Stimulated activated naive CD4-positive, alpha-beta T cell treated with Interleukin-2 at 50 U/mL for 16 hours (primary cell): ENCODE measurements around the gene TRIM4.
"Not testable (repeated sequence)": the region's sequence is repeated elsewhere in the genome, so short reads cannot be mapped to it uniquely, and the experiment has no call there.

Source experiments
- DNase-seq: peaks from one replicate; lab custom pipeline; 2025; lab: John Stamatoyannopoulos, UW

The TRIM4 gene, protein sequence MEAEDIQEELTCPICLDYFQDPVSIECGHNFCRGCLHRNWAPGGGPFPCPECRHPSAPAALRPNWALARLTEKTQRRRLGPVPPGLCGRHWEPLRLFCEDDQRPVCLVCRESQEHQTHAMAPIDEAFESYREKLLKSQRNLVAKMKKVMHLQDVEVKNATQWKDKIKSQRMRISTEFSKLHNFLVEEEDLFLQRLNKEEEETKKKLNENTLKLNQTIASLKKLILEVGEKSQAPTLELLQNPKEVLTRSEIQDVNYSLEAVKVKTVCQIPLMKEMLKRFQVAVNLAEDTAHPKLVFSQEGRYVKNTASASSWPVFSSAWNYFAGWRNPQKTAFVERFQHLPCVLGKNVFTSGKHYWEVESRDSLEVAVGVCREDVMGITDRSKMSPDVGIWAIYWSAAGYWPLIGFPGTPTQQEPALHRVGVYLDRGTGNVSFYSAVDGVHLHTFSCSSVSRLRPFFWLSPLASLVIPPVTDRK

DNA sequence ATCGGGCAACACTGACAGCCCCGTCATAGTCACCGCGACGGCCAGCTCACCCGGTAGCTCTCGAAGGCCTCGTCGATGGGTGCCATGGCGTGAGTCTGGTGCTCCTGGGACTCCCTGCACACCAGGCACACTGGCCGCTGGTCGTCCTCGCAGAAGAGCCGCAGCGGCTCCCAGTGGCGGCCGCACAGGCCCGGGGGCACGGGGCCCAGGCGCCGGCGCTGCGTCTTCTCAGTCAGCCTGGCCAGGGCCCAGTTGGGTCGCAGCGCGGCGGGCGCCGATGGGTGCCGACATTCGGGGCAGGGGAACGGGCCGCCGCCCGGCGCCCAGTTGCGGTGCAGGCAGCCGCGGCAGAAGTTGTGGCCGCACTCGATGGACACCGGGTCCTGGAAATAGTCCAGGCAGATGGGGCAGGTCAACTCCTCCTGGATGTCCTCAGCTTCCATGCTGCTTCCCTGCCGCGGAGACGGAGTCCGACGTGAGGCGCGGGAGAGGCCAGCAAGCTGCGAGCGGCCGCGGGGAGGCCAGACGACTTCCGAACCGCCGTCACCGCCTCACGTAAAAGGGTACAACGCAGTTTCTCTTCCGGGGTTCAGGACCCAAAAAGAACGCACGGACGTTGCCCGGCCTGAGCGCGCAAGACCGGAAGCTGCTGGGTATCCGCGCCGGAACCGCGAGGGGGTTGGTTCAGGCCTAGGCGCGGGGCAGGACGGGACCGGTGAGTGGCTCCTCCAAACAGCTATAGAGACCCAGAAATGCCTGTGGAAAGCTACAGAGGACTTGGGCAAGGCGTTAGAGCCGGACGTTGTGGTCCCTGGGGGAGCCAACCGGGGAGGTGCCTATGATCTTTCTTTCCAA lies at the start of gene TRIM4:
Gene TRIM4, minus strand, starts transcription at position 572 of the 855 bp plus-strand sequence. Its CDS starts 129 bp downstream, at position 443.
- peak; percentile 93 for DNase-seq

GRCh38 chr7:99958564-99959227 lies 39.4 kb upstream of the TRIM4 start:
- DNase-seq = no peak

GRCh38 chr7:99955247-99955646 lies 35.9 kb upstream of the TRIM4 start:
- no peak for DNase-seq

- not testable (repeated sequence) for DNase-seq
Measured at GRCh38 chr7:99954643-99955042, 35.3 kb upstream of the TRIM4 start.

DNA sequence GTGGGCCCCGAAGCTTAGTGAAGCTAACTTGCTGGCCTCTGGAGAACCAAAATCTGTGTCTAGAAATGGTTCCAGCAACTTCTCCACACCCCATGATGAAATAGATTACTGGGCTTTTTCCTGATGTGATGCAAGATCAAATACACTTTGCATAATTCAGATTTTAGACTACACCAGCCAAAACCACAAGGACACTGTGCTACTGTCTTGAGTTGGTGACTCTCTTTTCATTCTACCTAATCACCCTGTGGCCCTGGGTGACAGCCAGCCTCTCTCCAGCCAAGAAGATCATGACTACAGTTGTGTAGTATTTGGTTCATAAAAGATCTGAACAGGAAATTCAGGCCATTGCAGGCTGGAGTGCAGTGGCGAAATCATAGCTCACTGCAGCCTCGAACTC lies 34.3 kb upstream of the TRIM4 start:
- no peak for DNase-seq

DNA sequence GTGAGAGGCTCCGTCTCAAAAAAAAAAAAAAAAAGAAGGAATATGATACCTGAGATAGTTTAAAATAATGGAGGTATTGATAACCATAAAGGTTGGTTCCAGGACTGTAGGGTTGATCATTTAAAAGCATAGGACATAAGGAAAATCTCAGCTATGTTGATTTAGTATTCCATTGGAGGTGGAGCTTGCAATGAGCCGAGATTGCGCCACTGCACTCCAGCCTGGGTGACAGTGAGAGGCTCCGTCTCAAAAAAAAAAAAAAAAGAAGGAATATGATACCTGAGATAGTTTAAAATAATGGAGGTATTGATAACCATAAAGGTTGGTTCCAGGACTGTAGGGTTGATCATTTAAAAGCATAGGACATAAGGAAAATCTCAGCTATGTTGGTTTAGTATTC lies 33.3 kb upstream of the TRIM4 start:
- not testable (repeated sequence) for DNase-seq

DNA sequence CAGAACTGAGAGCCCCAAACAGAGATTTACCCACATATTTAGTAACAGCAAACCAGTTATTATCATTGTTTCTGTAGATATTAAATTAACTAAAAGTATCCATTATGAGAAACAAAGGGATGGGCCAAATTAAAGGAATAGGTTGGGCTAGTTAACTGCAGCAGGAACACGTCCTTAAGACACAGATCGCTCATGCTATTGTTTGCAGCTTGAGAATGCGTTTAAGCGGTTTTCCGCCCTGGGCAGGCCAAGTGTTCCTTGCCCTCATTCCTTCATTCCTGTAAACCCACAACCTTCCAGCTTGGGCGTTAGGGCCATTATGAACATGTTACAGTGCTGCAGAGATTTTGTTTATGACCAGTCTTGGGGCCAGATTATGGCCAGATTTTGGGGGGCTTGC lies 31.5 kb upstream of the TRIM4 start:
- DNase-seq = not testable (repeated sequence)

DNA sequence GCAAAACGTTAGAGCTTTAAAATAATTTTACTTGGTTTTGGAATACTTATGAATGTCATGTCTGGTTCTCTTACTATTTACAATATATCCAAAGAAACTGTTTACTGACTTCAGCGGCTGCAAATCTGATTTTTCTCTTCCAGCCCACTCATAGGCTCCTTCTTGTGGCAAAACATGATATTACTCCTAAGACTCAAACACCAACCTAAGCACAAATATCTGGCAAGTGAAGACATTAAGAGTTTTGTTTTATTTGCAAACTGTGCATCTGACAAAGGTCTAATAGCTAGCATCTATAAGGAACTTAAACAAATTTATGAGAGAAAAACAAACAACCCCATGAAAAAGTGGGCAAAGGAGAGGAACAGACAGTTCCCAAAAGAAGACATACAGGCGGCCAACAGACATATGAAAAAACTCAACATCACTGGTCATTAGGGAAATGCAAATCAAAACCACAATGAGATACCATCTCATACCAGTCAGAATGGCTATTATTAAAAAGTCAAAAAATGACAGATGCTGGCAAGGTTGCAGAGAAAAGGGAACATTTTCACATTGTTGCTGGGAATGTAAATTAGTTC lies 30.4 kb upstream of the TRIM4 start:
- DNase-seq = no peak

DNA sequence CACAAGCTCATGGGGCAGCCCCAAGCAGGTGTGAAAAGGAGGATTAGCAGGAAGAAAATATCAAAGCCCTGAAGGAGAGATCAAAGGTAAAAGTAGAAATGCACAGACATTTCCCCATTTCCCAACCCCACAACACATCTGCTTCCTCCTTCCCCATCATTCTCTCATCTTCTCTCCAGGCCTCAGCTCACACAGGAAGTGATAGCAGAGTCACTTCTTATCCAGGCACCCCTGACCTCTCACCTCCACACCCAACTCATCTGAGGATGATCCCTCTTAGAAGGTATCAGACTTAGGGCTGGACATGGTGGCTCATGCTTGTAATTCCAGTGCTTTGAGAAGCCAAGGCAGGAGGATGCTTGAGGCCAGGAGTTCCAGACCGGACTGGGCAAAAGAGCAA lies 28.3 kb upstream of the TRIM4 start:
- DNase-seq = no peak

DNA sequence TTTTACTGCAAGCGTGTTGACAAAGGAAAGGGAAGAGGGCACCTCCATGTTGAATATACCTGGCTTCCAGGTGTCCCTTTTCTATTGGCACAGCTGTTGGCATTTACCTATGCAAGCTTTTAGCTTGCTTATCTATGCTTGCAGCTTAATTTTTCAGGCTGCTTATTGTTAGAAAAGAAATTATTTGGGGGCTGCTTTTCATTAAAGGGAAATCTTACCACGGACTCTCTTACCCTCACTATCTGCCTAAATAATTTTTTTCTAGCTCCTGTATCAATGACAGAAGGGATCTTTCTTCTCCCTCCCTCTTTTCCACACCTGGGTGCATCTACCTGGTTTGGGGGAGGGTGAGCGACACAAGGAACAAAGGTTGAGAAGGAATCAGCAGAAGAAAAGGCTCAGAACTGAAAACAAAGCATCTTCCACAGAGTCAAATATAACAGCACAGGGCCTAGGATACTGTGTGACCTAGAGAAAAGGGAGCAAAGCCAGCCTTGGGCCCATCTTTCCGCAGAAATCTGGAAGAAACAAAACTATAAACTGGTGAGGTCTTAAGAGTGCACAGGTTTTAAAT lies 25.3 kb upstream of the TRIM4 start:
- DNase-seq = no peak

- no peak for DNase-seq
Measured at GRCh38 chr7:99943641-99944496, 24.5 kb upstream of the TRIM4 start.

- DNase-seq = no peak
Measured at GRCh38 chr7:99938296-99938695, 19.0 kb upstream of the TRIM4 start.

- DNase-seq = not testable (repeated sequence)
Measured at GRCh38 chr7:99935009-99935408, 15.7 kb upstream of the TRIM4 start.

DNA sequence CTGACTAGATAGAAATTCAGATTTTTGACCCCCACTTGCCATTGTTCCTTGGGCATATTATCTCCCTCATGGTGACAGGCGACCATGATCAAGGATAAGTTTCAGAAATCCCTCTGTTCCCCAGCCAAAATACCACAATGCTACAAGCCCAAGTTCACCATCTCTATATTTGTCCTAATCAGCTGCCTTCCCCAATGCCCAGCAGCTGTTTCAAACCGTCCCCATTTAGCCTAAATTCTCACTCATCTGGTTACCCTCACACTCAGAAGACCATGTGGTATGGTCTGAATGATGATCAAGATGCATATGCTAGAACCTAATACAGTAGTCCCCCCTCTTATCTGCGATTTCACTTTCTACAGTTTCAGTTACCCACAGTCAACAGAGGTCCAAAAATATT lies 11.0 kb upstream of the TRIM4 start:
- DNase-seq = no peak

DNA sequence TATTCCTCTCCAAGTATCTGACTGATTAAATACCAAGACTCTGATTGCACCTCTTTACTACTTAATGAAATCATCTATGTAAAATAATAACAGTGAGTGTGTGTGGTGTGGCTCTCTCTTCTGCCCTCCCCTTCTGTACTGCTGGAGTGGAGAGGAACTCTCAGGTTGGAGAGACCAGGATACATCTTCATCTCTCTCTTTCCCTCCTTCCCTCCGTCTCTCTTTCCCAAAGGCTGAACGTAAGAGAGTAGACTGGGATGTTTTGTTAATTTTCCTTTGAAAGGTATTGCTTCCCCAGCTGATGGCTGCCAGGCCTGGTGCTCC lies 10.4 kb upstream of the TRIM4 start:
- no peak for DNase-seq

GRCh38 chr7:99928994-99929729 lies 9.8 kb upstream of the TRIM4 start, which contains the start of gene GJC3:
GJC3 (minus strand) TSS chr7:99929620; CDS start chr7:99929620, 0 bp downstream.
- DNase-seq = no peak

DNA sequence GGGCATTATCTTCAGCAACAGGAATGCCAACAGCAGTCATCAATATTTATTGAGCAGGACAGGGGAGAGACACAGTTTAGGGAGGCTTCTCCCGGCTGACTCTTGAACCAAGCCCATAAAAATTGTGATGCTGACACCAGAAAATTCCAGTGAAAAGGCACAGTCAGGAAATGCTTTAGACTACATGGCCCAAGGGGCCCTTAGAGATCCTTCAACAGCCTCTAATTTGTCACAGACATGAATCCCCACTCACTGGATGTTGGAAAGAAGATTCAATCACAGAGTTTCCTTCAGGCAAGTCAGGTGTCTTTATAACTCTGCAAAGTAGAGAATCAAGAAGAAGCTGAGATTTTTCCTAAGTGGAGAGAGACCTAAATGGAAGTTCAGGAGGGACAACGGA lies 8.9 kb upstream of the TRIM4 start:
- DNase-seq = no peak

- DNase-seq = no peak
Measured at GRCh38 chr7:99927536-99927935, 8.2 kb upstream of the TRIM4 start.

GRCh38 chr7:99926321-99926720 lies 7.0 kb upstream of the TRIM4 start:
- no peak for DNase-seq

GRCh38 chr7:99923200-99923599 lies 3.9 kb upstream of the TRIM4 start:
- DNase-seq = no peak
